HG02884 (cell line): ENCODE measurements around the gene NLGN2.

Source experiments
- ATAC-seq: cut with Tn5 transposase; IDR thresholded peaks from one replicate; pipeline ENCODE4 v1.9.1; 2021; ENCODE audit warnings: mild to moderate bottlenecking, moderate library complexity; ENCODE audit not compliant: unreplicated experiment

The NLGN2 gene

DNA sequence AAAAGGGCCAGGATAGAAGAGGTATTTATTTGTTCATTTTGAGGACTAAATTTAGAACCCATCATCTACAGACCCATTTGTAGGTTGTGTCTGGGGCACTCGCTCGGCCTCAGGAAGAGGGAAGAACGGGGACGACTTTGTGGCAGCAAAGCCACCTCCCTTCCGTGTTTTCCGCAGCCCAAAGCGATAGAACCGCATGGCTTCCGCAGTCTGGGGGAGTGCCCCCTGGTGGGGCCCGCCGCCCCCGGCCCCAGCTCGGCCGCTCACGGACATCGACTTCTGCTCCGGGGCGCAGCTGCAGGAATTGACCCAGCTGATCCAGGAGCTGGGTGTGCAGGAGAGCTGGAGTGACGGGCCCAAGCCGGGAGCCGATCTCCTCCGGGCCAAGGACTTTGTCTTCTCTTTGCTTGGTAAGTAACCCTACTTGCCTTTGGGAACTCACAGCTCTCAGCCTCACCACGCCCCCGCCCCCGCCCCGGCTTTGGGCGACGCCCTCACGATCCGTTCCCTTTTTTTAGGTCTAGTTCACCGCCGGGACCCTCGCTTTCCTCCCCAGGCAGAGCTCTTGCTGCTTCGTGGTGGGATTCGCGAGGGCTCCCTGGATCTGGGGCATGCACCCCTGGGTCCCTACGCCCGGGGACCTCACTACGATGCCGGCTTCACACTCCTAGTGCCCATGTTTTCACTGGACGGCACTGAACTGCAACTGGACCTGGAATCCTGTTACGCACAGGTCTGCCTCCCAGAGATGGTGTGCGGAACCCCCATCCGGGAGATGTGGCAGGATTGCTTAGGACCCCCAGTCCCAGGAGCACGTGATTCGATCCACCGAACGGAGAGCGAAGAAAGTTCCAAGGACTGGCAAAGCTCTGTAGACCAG lies 28.3 kb downstream of the NLGN2 start:
- peak; percentile 9 for ATAC-seq

DNA sequence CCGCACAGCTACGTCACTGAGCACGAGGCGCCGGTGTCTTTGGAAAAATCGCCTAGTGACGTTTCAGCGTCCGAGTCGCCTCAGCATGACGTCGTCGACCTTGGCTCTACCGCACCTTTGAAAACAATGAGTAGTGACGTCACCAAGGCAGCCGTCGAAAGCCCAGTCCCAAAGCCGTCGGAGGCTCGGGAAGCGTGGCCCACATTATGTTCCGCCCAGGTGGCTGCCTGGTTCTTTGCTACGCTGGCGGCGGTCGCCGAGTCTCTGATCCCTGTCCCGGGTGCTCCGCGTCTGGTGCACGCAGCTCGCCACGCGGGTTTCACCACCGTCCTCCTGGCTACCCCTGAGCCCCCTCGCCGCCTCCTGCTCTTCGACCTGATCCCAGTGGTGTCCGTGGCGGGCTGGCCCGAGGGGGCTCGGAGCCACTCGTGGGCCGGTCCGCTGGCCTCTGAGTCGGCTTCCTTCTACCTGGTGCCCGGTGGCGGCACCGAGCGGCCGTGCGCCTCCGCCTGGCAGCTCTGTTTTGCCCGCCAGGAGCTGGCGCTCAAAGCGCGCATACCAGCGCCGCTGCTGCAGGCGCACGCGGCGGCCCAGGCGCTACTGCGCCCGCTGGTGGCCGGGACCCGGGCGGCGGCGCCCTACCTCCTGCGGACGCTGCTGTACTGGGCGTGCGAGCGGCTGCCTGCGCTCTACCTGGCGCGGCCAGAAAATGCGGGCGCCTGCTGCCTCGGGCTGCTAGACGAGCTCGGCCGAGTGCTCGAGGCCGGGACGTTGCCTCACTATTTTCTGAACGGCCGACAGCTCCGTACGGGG lies 29.1 kb downstream of the NLGN2 start:
- no peak for ATAC-seq

GRCh38 chr17:7437369-7437863 lies 29.8 kb downstream of the NLGN2 start:
- ATAC-seq = no peak

GRCh38 chr17:7437950-7438614 lies 30.4 kb downstream of the NLGN2 start:
- no peak for ATAC-seq

DNA sequence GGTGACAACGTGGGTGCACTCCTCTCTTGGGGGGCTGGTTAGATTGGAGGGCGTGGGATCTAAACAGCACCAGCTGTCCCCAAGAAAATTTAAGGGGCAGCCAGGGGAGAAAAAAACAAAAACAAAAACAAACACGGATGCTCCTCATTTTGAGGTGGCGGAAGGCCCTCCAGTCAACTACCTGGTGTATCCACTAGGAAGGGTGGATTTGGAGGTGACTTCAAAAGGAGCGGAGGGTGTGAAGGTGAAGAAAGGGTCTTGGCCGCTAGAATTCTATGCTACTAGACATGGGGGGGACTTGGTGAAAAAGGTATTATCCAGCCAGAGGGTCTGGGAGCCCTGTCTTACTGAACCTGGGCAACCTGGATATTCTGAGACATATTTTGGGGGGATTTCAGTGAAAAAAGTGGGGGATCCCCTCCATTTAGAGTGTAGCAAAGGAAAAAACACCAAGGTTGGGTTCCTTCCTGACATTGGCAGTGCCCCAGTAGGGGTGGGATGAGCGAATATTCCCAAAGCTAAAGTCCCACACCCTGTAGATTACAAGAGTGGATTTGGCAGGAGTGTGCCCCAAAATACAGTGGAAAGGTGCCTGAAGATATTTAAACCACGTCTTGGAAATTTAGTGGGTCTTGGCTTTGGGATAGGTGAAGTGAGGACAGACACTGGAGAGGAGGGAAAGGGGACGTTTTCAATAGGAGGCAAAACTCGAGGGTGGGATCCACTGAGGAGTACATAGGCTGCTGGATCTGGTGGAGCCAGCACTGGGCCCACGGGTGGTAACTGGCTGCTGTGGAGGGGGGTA lies 31.2 kb downstream of the NLGN2 start:
- no peak for ATAC-seq

DNA sequence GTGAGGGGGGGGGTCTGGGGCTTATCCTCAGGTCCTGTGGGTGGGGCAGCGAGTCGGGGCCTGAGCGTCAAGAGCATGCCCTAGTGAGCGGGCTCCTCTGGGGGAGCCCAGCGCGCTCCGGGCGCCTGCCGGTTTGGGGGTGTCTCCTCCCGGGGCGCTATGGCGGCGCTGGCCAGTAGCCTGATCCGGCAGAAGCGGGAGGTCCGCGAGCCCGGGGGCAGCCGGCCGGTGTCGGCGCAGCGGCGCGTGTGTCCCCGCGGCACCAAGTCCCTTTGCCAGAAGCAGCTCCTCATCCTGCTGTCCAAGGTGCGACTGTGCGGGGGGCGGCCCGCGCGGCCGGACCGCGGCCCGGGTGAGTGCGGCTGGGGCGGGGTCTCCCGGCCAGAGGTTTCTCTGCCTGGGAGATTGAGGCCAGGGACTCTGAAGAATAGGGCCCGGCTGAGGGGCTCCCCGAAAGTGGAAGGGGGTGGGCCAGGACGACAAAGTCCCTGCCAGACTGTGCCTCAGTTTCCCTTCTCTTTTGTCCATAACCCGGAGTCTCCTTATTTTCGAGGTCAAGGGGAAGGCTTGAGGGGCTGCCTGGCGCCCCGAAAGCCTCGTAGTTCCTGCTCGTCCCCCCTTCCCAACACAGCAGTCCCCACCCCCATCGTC lies 31.9 kb downstream of the NLGN2 start, which contains the start of gene FGF11:
Gene FGF11 (plus strand): TSS at position 51 of the 651 bp plus-strand sequence. CDS start 109 bp downstream, at position 160.
- ATAC-seq = no peak

DNA sequence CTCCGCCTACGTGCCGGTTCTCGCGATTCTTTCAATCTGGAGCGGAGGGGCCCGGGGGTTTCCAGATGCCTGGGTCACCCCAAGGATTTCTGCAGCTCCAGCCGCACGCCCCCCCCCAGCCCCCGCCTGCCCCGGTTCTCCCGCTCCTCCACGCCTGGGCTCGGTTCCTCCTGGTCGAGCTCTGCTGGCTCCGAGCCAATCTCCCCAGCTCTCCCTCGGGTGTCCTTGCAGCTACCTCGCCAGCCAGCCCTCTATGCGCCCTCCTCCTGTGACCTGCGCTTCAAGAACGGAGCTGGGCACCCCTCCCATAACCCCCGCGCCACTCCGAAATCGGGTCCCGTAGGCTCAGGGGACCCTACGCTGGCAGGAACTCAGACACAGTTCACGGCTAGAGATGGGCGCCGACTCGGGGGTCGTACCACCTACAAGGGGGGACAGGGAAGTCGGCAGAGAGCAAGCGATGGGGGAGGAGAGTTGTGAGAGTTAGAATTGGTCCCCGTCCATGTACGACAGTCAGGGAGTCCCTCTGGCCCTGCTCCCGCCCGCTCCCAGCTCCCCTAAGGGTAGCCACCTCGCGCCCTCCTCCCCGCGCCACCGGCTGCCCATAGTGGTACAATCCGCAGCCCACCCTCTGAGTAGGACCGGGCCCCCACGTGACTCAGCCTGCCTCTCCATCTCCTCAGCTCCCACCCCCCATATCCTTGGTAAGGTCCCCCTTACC lies 32.6 kb downstream of the NLGN2 start:
- no peak for ATAC-seq

DNA sequence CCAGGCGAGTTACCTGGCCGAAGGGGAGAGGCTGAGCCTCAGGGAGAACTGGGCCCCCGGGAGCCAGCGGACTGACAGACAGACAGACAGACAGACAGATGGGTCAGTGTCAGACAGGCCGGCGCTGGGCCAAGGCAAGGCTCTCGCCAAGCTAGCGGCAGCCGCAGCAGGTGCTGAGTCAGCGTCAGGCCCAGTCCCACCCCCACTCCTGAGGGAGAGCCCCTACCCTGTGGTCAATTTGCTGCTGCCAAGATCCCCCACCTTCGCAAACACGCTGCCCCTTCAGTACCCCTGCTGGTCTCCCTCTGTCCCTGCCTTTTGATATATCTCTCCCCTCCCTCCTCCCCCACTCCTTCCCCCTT lies 33.2 kb downstream of the NLGN2 start:
- ATAC-seq = no peak

GRCh38 chr17:7441266-7441665 lies 33.6 kb downstream of the NLGN2 start:
- no peak for ATAC-seq

GRCh38 chr17:7442142-7442541 lies 34.5 kb downstream of the NLGN2 start:
- ATAC-seq = no peak

DNA sequence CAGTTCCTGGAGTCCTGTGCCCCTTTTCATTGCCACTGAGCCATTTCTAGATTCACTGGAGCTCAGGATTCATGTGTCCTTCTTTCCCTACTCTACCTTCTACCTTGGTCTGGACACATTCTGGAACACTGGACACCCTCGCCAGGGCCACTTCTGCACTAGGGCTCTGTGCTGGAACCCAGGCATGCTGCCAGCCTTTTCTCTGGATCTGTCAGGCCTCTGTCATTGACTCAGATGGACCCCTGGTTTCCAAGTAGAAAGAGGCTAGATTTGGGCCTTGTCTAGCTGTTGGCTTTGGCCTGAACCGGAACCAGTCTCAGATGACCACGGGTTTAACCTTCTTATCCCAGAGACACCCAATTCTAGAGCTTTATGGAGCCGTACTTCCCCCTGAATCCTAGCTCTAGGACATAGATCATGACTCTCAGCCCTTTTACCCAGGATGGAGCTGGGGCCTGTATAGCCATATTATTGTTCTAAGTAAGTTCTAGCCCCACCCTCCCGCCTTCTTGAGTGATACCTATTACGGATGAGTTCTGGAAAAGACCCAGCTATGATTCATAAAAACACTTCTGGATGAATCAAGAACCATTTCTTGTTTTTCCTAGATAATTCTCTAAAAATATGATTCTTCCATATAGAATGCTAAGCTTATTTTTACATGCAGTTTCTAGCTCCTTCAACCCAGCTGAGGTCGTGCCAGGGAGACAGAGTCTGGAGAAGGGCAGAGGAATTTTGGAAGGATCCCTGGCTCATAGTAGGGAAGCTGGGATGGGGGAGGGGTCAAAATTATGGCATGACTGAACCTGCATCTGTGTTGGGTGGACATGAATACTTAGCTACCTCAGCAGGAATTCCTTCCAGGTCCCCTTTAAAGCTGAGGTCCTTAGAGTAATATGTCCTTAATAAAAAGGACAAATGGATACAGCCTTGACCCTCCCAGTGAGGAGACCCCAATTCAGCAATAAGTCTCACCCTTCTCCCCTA lies 36.1 kb downstream of the NLGN2 start:
- ATAC-seq = no peak

DNA sequence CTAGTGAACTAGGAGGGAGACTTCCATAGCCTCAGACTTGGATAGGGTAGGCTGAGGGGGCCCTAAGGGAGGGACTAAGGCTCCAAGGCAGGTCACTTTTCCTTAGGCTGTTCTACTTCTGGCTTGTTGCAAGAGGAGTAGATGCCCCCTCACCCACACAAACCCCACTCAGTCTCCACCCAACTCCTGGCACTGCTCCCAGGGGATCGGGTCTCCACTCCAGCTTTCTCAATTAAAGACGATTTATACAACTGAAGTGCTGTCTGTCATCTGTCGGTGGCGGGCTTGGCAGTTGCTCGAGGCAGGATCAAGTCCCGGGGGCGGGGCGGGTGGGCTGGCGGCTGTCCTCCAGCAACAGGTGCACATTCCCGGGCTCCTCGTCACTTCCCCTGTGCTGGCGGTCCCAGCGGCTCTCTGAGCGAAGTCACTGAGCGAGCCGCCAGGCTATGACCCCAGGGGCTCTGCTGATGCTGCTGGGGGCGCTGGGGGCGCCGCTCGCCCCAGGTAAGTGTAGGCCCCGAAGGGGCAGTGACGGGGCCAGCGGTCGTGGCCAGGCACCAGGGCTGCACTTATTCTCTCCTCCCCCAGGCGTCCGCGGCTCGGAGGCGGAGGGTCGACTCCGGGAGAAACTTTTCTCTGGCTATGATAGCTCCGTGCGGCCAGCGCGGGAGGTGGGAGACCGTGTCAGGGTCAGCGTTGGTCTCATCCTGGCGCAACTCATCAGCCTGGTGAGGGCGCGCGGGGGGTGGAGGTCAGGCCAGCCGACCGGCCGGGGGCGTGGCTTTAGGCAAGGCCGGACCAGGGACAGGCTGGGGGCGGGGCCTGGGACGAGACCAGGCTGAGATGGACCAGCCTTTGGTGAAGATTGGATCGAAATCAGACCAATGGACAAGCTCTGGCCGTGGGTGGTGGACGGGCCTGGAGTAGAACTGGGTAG lies 37.3 kb downstream of the NLGN2 start, which contains the start of gene CHRNB1:
Gene CHRNB1 (plus strand): TSS at position 380 of the 937 bp plus-strand sequence. CDS start 67 bp downstream, at position 447.
- ATAC-seq = no peak

DNA sequence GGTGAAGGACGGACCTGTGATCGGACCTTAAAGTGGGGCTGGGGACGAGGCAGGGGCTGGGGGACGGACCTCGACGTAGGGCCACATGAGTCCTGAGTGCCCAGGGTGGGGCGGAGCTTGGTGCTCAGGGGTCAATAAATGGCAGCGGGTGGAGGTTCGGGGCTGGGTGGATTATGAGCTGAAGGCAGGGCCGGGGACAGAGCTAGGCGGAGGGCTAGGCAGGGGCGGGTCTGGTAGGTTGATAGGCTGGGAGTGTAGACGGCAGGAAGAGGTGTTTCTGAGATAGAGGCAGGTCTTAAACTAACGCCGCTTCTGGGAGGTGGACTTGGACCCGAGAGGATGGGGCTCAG lies 37.9 kb downstream of the NLGN2 start:
- ATAC-seq = no peak

GRCh38 chr17:7448461-7448860 lies 40.8 kb downstream of the NLGN2 start:
- ATAC-seq = no peak

- ATAC-seq = no peak
Measured at GRCh38 chr17:7459961-7460545, 52.4 kb downstream of the NLGN2 start.

DNA sequence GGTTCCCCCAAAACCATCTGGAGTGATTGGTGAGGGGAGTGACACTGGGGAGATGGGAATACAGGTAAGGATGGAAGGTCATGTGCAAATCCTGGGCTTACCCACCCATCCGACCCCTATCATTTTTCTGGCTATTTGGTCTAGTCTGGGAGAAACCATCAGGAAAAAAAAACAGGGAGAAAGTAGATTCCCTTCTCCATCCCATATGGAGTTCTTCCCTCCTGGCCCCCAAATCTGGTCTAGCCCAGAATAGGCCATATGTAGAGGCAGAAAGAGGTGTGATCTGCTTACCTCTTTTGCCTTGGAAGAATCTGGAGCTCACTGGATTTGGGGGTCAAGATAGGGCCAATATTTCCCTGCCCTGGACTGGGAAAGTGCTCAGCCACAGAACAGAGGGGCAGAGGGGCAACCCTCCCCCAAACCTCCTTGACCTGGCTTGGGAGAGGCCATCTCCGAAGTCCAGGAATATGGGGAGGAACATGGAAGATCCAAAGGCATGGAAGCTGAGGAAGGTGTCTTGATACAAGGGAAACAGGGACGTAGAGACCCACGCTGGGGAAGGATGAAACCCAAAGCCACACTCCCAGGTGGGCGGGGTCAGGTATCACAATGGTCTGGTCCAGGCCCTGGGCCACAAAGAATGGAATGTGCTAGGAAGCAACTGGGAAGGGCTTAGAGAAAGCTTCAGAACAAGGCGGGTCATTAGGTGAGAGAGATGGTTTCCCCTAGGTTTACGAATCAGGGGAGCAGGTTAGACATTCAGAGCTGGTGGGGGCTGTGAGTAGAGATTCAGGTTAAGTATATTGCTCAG lies 53.4 kb downstream of the NLGN2 start:
- no peak for ATAC-seq
